HG02973 (cell line): ENCODE data around the gene CABP1.
"Not testable (repeated sequence)": the region's sequence is repeated elsewhere in the genome, so short reads cannot be mapped to it uniquely, and the experiment has no call there.

Experiments
- ATAC-seq: cut with Tn5 transposase; IDR thresholded peaks from one replicate; pipeline ENCODE4 v1.9.1; 2021; ENCODE audit warnings: moderate library complexity; ENCODE audit not compliant: unreplicated experiment

The CABP1 gene

DNA sequence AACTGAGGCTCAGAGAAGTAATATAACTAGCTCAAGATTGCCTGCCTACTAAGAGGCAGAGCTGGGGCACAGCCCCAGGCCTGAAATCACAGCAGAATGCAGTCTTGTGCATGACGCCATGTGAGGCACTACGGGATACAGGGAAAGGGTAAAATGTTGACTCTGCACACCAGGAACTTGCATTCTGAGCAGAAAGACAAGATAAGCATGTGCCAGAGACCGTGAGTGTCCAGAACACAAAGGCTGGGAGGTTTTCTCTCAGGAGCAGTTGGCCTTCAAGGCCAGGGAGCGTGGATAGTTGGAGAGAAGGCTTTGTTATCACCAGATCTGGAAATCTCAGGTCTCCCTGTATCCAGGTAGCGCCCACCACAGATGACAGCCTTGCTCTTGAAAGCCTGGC, 23.3 kb downstream of the CABP1 start:
- ATAC-seq = no peak

- no peak for ATAC-seq
Measured at GRCh38 chr12:120666571-120667390, 26.4 kb downstream of the CABP1 start.

GRCh38 chr12:120668091-120668867, 27.9 kb downstream of the CABP1 start:
- no peak for ATAC-seq

DNA sequence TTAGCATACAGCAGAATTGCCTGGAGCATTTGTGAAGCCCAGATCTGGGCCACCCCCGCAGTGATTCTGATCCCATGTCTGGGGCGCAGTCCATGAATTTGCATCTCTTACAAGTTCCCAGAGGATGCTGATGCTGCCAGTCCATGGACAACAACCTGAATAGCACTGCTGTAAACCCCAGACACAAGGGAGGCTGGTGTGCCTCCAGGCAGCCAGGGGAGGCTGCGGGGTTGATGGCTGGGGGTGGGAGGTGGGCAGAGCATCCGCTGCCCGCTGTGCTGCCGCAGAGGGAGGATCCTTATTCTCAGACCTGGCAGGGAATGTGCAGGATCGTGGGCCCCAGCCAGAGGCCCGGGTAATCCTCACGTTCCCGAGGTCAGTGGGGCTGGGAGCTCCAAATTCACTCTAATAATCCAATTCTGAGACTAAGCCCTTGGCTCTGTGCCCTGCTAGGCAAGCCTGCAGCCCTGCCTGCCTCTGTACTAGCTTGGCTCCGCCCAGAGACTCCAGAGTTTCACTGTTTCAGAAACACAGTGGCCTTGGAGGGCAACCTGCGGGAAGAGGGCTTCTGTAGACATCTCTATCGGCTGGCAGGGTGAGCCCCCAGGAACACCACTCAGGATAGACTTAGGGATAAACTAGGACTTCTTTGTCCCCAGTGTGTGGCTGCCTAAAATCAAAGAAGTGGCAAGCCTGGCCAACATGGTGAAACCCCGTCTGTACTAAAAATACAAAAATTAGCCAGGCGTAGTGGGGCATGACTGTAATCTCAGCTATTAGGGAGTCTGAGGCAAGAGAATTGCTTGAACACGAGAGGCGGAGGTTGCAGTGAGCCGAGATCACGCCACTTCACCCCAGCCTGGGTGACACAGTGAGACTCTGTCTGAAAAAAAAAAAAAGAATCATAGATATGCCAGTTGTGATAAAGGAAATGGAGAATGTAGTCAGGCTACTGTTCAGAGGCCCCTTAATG, 28.7 kb downstream of the CABP1 start:
- ATAC-seq = peak; percentile 59

DNA sequence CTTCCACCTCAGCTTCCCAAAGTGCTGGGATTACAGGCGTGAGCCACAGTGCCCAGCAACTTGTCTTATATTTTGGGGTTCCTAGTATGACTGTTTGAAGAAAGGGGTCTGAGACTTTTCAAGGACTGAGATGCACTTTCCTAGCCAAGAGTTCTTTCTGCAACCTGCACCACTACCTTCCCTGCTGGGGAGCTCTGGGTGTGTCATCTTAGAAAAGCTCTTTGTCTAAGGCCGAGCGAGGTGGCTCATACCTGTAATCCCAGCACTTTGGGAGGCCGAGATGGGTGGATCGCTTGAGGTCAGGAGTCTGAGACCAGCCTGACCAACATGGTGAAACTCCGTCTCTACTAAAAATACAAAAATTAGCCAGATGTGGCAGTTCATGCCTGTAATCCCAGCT, 29.8 kb downstream of the CABP1 start:
- not testable (repeated sequence) for ATAC-seq

DNA sequence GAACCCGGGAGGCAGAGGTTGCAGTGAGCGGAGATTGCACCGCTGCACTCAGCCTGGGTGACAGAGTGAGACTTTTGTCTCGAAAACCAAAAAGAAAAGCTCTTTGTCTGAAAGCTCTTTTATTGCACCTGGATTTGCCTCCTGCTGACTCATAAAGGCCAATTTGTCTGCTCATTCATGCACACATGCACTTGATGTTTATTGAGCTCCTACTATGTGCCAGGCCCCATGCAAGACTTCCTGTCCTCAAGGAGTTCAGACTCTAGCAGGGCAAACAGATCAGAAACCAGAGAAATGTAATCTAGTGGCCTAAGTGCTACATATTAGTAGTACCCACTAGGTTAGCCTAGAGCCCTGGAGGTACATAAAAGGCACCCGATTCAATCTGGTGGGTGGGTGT, 30.2 kb downstream of the CABP1 start:
- no peak for ATAC-seq

DNA sequence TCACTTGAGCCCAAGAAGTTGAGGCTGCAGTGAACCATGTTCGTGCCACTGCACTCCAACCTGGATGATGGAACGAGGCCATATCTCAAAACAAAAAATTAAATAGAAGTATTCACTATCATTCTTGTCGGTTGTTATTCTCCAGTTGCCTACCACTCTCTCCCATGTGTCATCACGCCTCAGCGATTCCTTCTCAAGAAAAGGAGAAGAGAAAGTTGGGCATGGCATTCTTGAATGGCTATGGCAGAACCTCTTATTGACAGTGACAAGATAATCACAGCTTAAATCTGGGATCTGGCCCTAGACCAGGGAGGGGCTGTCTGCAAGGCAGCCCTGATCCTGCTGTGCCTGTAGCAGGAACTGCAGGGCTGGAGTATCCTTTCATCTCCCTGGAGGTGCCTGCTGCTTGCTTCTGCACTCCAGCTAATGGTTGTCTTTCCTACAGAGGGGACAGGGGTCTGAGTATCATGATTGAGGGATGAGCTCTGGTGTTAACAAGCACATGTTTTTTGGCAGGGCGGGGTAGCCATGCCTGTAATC, 33.7 kb downstream of the CABP1 start:
- ATAC-seq = no peak

GRCh38 chr12:120677765-120678473, 37.5 kb downstream of the CABP1 start:
- ATAC-seq = no peak

DNA sequence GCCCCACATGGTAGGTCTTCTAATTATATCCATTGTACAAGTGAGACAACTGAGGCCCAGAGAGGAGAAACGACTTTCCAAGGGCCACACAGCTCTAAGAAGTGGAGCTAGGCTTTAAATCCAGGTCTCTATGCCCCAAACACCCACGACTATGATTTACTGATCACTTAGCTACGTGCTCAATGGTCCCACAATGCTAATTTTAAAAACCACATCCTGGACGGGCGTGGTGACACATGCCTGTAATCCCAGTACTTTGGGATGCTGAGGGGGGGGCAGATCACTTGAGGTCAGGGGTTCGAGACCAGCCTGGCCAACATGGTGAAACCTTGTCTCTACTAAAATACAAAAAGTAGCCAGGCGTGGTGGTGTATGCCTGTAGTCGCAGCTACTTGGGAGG, 38.1 kb downstream of the CABP1 start:
- ATAC-seq = no peak

DNA sequence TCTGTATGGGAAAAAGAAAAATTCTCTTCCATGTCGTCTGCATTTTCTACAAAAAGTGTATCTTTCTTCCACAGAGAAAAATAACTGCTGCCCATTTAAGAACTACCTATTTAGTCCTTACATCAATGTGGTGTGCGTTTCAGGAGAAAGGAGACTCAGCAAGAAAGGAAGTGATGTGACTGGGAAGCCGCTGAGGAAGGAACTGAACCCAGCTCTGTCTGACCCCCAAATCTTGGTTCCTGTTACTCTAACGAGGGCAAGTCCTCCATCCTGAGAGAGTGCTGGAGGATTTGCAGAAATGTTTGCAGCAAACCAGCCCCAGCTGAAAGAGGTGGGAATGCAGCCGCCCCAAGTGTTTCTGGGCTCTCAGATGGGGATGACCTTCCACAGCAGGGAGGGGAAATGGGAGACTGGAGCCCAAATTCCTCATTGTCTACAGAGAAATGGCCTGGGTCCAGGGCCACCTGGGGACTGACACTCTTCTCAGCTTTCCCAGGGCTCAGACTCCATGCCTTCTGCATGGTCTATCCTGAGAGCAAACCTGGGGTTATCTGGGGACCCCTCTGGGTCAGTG, 39.8 kb downstream of the CABP1 start:
- no peak for ATAC-seq

DNA sequence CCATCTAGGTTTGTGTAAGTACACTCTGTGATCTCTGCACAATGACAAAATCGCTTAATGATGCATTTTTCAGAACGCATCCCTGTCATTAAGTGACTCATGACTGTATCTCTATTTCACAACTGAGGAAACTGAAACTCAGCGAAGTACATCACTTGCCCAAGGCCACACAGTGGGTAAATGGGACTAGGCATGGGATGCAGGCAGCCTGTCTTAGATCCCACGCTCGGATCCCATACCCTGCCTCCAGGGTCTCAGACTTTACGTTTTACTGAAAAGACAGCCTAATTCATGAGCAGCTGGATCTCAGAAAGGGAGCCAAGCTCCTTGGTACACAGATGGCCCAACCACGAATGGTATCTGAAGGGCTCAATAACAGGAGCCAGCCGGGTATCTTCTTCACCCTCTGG, 44.1 kb downstream of the CABP1 start:
- no peak for ATAC-seq

DNA sequence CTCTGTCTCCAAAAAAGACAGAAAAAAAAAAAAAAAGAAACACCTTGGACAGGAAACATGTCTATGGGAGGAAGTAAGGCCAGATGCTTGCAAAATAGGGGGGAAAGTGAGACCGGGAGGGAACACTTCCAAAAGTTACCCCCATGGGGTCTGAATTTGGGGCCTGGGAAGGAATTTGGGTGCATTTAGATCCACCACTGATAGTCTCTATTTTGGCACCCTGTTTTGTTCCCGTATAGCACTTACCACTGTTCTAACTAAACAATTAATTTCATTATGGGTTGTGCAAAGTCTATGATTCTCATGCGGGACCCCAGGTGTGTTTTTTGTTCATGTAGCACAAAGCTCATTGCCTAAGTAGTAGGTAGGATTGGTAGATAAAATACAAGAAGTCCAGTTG, 45.1 kb downstream of the CABP1 start:
- no peak for ATAC-seq

DNA sequence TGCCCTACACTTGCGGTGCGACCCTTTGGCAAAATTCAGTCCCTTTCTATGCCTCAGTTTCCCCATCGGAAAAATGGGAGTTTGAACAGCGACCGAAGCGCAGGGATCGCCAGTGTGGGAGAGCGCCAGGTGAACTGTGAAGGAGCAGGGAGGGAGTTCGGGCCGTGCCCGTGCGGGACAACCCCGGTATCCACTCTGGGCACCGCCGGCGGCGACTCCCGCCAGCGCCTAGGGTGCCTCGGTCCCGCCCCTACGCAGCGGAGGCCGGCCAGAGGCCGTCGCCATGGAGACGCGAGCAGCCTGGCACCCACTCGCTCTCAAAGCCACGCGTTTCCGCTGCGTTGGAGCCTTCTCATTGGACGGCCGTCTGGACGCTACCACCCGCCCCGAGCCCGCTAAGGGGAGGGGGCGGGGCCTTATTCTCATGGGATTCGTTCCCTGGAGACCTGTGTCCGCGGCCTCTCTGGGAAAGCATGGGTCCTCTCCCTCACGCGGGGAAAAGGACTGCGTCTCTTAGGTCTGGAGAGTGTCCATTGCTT, 45.8 kb downstream of the CABP1 start:
- peak; percentile 68 for ATAC-seq

GRCh38 chr12:120686690-120687577, 46.5 kb downstream of the CABP1 start, which contains the start of gene MLEC:
Gene MLEC, plus strand, starts transcription at chr12:120687149. Its CDS starts 148 bp downstream, at chr12:120687297.
- ATAC-seq = peak; percentile 60

- no peak for ATAC-seq
Measured at GRCh38 chr12:120687578-120688289, 47.3 kb downstream of the CABP1 start.

GRCh38 chr12:120688527-120689071, 48.2 kb downstream of the CABP1 start:
- ATAC-seq = no peak

- no peak for ATAC-seq
Measured at GRCh38 chr12:120689397-120690082, 49.1 kb downstream of the CABP1 start.
